22Rv1 (cell line): Measurements from ENCODE around the gene DNTT.

Experiments
- ZFX ChIP-seq: fragments of 450-650 bp; IDR thresholded peaks from 2 replicates; pipeline ENCODE4 v1.6.1; 2017; ENCODE audit warnings: antibody characterized with exemption, borderline replicate concordance
- TF ChIP-seq, protein P1 (sequence below): fragments of 450-650 bp; IDR thresholded peaks from 2 replicates; pipeline ENCODE4 v1.5.1; 2017; ENCODE audit warnings: mild to moderate bottlenecking

DNA sequence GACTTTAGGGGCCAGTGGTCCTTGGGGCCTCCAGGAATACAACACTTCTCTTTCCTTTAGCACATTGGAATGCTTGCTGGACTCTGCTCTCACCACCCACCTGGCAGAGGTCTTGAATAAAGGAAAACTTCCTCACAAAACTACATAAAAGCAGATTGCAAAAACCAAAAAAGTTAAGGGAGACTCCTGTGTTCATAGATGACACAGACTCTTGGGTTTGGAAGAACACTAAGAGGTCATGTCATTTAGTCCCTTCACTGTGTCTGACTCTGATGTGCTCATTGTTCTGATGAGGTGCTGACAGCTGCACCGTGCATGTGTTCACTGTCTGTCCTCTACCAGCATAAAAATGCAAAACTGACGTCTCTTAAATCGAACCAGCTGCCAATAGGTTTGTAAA, 44.2 kb upstream of the DNTT start:
- TF ChIP-seq, protein P1, sequence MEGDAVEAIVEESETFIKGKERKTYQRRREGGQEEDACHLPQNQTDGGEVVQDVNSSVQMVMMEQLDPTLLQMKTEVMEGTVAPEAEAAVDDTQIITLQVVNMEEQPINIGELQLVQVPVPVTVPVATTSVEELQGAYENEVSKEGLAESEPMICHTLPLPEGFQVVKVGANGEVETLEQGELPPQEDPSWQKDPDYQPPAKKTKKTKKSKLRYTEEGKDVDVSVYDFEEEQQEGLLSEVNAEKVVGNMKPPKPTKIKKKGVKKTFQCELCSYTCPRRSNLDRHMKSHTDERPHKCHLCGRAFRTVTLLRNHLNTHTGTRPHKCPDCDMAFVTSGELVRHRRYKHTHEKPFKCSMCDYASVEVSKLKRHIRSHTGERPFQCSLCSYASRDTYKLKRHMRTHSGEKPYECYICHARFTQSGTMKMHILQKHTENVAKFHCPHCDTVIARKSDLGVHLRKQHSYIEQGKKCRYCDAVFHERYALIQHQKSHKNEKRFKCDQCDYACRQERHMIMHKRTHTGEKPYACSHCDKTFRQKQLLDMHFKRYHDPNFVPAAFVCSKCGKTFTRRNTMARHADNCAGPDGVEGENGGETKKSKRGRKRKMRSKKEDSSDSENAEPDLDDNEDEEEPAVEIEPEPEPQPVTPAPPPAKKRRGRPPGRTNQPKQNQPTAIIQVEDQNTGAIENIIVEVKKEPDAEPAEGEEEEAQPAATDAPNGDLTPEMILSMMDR, result no peak
- no peak for TF ChIP-seq ZFX
